Spleen (tissue), 7 donors: ENCODE measurements around the gene CCDC117.

Experiments used
- CTCF ChIP-seq, 11 experiments: fragments of 200-600 bp in 7 of 11; fragments of 450-650 bp in 4 of 11; sonication (generic) in 4 of 11; IDR thresholded peaks in 8 of 11; conservative IDR thresholded peaks in 3 of 11; 1 replicate in 7 of 11; 2 replicates in 4 of 11; pipeline versions ENCODE4 v1.4.0 to v1.8.0; 2016 to 2021; ENCODE audit warnings: antibody characterized with exemption in 11 of 11, inconsistent platforms in 4 of 11, mild to moderate bottlenecking in 1 of 11
- POLR2A ChIP-seq, 3 donors: fragments of 450-650 bp; IDR thresholded peaks; one replicate each; pipeline ENCODE4 v1.5.1; 2017; ENCODE audit warnings: antibody characterized with exemption in 3 of 3, mild to moderate bottlenecking in 1 of 3
- POLR2AphosphoS5 ChIP-seq, 3 donors: sonication (generic); formaldehyde crosslinking; IDR thresholded peaks; one replicate each; pipeline ENCODE4 v1.5.1; 2017; ENCODE audit warnings: antibody characterized with exemption in 3 of 3
- donor health status: DM: no; HTN: no; CAD: no; lungs with moderate emphysema.
- donor health status: DM: no; HTN: no; CAD: no.
- donor health status: DM: no; HTN: no; CAD: no.

- TF ChIP-seq POLR2A (IDR thresholded peaks at IDR 0.05) (no peak), CTCF (IDR thresholded peaks at IDR 0.05 in 8 of 11, conservative IDR thresholded peaks at IDR 0.05 in 3 of 11) (no peak), POLR2AphosphoS5 (IDR thresholded peaks at IDR 0.05) (no peak)
Observed at GRCh38 chr22:28750471-28750881, 22.0 kb upstream of the CCDC117 start.
